ENCODE measurements around the gene VRK3.

DNA sequence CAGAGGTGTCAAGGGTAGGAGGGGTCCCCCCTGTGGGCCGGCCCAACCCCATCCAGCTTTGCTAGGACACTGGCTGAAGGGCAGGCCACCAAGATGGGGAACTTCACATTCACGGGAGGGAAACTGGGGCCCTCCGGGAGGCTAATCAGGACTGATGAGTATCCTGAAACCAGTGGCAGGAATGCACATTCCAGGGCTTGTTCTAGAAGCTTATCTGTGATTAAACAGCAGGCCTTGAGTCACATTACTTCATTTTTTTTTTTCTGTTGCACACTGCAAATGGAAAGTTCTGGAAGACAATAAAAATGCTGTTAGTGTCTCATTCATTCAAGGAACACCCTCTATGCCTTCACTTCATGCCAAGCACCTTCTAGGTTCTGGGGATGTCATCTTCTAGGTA is 48.7 kb downstream of the VRK3 start:
- TF ChIP-seq POLR2A (IDR thresholded peaks at IDR 0.05) (no peak), POLR2AphosphoS5 (IDR thresholded peaks at IDR 0.05) (no peak), EP300 (IDR thresholded peaks at IDR 0.05; ENCODE audit: low read depth) (no peak)
- TF ChIP-seq, protein P1, sequence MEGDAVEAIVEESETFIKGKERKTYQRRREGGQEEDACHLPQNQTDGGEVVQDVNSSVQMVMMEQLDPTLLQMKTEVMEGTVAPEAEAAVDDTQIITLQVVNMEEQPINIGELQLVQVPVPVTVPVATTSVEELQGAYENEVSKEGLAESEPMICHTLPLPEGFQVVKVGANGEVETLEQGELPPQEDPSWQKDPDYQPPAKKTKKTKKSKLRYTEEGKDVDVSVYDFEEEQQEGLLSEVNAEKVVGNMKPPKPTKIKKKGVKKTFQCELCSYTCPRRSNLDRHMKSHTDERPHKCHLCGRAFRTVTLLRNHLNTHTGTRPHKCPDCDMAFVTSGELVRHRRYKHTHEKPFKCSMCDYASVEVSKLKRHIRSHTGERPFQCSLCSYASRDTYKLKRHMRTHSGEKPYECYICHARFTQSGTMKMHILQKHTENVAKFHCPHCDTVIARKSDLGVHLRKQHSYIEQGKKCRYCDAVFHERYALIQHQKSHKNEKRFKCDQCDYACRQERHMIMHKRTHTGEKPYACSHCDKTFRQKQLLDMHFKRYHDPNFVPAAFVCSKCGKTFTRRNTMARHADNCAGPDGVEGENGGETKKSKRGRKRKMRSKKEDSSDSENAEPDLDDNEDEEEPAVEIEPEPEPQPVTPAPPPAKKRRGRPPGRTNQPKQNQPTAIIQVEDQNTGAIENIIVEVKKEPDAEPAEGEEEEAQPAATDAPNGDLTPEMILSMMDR (IDR thresholded peaks at IDR 0.05), result no peak

Data from transverse colon (tissue), 4 donors.